Measurements from ENCODE around the gene TOM1L2. TPM values are rescaled to one million over a fixed set of nuclear protein-coding genes. Genes with fewer than 3 reads are reported as not detected.

TOM1L2 gene
- total RNA-seq, 1 experiment from 2014 or later, result 45.2 TPM

DNA sequence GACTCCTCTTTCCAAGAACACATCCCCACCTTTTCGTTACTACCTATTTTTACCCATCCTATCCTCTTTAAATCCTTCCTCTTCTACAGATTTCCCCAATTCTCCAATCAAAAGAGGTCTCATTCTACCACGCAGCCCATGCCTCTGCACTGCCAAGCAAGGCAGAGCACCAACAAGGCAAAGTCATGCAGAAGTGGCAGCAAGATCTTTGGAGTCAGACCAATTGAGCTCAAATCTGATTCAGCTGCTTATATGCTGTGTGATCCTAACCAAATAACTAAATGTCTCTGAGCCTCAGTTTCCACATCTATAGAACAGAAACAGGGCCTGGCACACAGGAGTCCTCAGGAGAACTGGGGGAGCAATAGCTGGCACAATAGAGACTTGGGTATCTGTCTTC lies 41.0 kb downstream of the TOM1L2 start:
- Histone ChIP-seq H3K4me3 (ENCODE audit: low read depth in 2 of 2, low read length in 2 of 2) (no peak overlapping the region), H3K9me3 (ENCODE audit: control insufficient read depth, insufficient read depth, low read depth, low read length) (no peaks in the 10 kb centered on the region), H3K27me3 (ENCODE audit: control insufficient read depth, insufficient read depth, low read length) (no peaks in the 10 kb centered on the region), H3K27ac (ENCODE audit: low read length) (peak overlapping the region; percentile 2; the same call in 1 of the 2 replicates), H3K36me3 (ENCODE audit: control insufficient read depth, insufficient read depth, low read length) (no peaks in the 10 kb centered on the region), H3K4me1 (ENCODE audit: control insufficient read depth, insufficient read depth, low read length) (peaks cover 66% of the 10 kb centered on the region)
- ATAC-seq (no peak), DNase-seq (ENCODE audit: low read depth, low spot score) (no peak)
- no TSS peak for BruUV-seq (replicated peaks)
- POLR2A ChIA-PET, result no interaction called here
- intact Hi-C loops (cut with micrococcal nuclease; ENCODE audit: unreplicated experiment), result no loop called here
- in situ Hi-C loops (cut with HindIII; ENCODE audit: low pct_unique_long_range_greater_than_20kb, low sequenced_read_pairs), result no loop called here
- TF ChIP-seq, protein P1, sequence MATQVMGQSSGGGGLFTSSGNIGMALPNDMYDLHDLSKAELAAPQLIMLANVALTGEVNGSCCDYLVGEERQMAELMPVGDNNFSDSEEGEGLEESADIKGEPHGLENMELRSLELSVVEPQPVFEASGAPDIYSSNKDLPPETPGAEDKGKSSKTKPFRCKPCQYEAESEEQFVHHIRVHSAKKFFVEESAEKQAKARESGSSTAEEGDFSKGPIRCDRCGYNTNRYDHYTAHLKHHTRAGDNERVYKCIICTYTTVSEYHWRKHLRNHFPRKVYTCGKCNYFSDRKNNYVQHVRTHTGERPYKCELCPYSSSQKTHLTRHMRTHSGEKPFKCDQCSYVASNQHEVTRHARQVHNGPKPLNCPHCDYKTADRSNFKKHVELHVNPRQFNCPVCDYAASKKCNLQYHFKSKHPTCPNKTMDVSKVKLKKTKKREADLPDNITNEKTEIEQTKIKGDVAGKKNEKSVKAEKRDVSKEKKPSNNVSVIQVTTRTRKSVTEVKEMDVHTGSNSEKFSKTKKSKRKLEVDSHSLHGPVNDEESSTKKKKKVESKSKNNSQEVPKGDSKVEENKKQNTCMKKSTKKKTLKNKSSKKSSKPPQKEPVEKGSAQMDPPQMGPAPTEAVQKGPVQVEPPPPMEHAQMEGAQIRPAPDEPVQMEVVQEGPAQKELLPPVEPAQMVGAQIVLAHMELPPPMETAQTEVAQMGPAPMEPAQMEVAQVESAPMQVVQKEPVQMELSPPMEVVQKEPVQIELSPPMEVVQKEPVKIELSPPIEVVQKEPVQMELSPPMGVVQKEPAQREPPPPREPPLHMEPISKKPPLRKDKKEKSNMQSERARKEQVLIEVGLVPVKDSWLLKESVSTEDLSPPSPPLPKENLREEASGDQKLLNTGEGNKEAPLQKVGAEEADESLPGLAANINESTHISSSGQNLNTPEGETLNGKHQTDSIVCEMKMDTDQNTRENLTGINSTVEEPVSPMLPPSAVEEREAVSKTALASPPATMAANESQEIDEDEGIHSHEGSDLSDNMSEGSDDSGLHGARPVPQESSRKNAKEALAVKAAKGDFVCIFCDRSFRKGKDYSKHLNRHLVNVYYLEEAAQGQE (IDR thresholded peaks at IDR 0.05; ENCODE audit: insufficient read depth in 1 of 2, low read depth in 2 of 2, low read length in 1 of 2), result no peak
- TF ChIP-seq, protein P2, sequence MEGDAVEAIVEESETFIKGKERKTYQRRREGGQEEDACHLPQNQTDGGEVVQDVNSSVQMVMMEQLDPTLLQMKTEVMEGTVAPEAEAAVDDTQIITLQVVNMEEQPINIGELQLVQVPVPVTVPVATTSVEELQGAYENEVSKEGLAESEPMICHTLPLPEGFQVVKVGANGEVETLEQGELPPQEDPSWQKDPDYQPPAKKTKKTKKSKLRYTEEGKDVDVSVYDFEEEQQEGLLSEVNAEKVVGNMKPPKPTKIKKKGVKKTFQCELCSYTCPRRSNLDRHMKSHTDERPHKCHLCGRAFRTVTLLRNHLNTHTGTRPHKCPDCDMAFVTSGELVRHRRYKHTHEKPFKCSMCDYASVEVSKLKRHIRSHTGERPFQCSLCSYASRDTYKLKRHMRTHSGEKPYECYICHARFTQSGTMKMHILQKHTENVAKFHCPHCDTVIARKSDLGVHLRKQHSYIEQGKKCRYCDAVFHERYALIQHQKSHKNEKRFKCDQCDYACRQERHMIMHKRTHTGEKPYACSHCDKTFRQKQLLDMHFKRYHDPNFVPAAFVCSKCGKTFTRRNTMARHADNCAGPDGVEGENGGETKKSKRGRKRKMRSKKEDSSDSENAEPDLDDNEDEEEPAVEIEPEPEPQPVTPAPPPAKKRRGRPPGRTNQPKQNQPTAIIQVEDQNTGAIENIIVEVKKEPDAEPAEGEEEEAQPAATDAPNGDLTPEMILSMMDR (IDR thresholded peaks at IDR 0.05), result no peak
- TF ChIP-seq SIN3A (IDR thresholded peaks at IDR 0.05; ENCODE audit: borderline replicate concordance, insufficient read depth, low read depth, low read length), result no peak
- TF ChIP-seq POLR2AphosphoS5 (IDR thresholded peaks at IDR 0.05; ENCODE audit: low read depth, low read length), result no peak
- TF ChIP-seq TCF7L2 (IDR thresholded peaks at IDR 0.05; ENCODE audit: low read depth, low read length), result no peak
- CTCF ChIA-PET, result no interaction called here

DNA sequence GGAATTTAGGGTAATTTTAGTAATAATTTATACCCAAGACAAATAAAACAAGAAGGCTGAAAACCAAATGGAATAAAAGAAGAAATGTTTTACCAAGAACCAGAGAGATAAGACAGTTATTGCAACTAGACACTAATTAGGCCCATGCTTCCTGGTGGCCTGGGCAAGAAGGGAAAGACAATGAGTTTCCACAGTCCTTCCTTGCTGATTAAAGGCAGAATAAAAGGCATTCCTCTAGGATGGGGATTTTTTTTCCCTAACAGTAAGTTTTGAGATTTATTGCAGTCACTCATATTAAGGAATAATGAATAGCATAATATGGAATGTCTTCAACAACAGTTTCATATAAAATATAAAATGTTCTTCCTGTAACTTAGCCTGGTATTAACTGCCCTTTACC lies 41.5 kb downstream of the TOM1L2 start:
- BruUV-seq (replicated peaks), result no TSS peak
- Histone ChIP-seq H3K36me3 (ENCODE audit: control insufficient read depth, insufficient read depth, low read length) (no peaks in the 10 kb centered on the region), H3K4me1 (ENCODE audit: control insufficient read depth, insufficient read depth, low read length) (peaks cover 62% of the 10 kb centered on the region), H3K27me3 (ENCODE audit: control insufficient read depth, insufficient read depth, low read length) (no peaks in the 10 kb centered on the region), H3K4me3 (ENCODE audit: low read depth in 2 of 2, low read length in 2 of 2) (no peak overlapping the region), H3K9me3 (ENCODE audit: control insufficient read depth, insufficient read depth, low read depth, low read length) (no peaks in the 10 kb centered on the region), H3K27ac (ENCODE audit: low read length) (peak overlapping the region; percentile 42; the same call in 1 of the 2 replicates)
- ATAC-seq (no peak), DNase-seq (ENCODE audit: low read depth, low spot score) (no peak)
- intact Hi-C loops (cut with micrococcal nuclease; ENCODE audit: unreplicated experiment) (no loop called here), in situ Hi-C loops (cut with HindIII; ENCODE audit: low pct_unique_long_range_greater_than_20kb, low sequenced_read_pairs) (no loop called here)
- TF ChIP-seq TCF7L2 (IDR thresholded peaks at IDR 0.05; ENCODE audit: low read depth, low read length), result no peak
- TF ChIP-seq SIN3A (IDR thresholded peaks at IDR 0.05; ENCODE audit: borderline replicate concordance, insufficient read depth, low read depth, low read length), result no peak
- TF ChIP-seq, protein P2 (IDR thresholded peaks at IDR 0.05), result no peak
- TF ChIP-seq, protein P1 (IDR thresholded peaks at IDR 0.05; ENCODE audit: insufficient read depth in 1 of 2, low read depth in 2 of 2, low read length in 1 of 2), result no peak
- TF ChIP-seq POLR2AphosphoS5 (IDR thresholded peaks at IDR 0.05; ENCODE audit: low read depth, low read length), result no peak
- ChIA-PET POLR2A (no interaction called here), CTCF (no interaction called here)

All from Panc1 (cell line).